Trophoblast cell (in vitro differentiated cells and primary cell): Measurements from ENCODE around the gene FHOD3.

Experiments
- DNase-seq, 2 donors: peaks; one replicate each; pipeline ENCODE4 v3.0.0-alpha.2; 2016
- H2AFZ ChIP-seq: 2 replicates; pipeline ENCODE4 v1.6.1; 2013; ENCODE audit warnings: low read length, moderate library complexity, mild to moderate bottlenecking; ENCODE audit not compliant: insufficient read depth, poor library complexity
- H2AK5ac ChIP-seq: 2 replicates; pipeline ENCODE4 v1.6.1; 2013; ENCODE audit warnings: mild to moderate bottlenecking, low read length
- H2BK120ac ChIP-seq: 2 replicates; pipeline ENCODE4 v1.6.1; 2013; ENCODE audit warnings: low read length, mild to moderate bottlenecking, moderate library complexity; ENCODE audit not compliant: insufficient read depth, poor library complexity
- H2BK12ac ChIP-seq: 2 replicates; pipeline ENCODE4 v1.6.1; 2013; ENCODE audit warnings: mild to moderate bottlenecking, low read length, moderate library complexity
- H2BK5ac ChIP-seq: 2 replicates; pipeline ENCODE4 v1.6.1; 2013; ENCODE audit warnings: low read length, low read depth, moderate library complexity, mild to moderate bottlenecking; ENCODE audit not compliant: poor library complexity
- H3K14ac ChIP-seq: 2 replicates; pipeline ENCODE4 v1.6.1; 2013; ENCODE audit warnings: mild to moderate bottlenecking, low read length
- H3K18ac ChIP-seq: 2 replicates; pipeline ENCODE4 v1.6.1; 2013; ENCODE audit warnings: mild to moderate bottlenecking, low read length
- H3K23ac ChIP-seq: 2 replicates; pipeline ENCODE4 v1.6.1; 2013; ENCODE audit warnings: low read length
- H3K27ac ChIP-seq: 2 replicates; pipeline ENCODE4 v1.5.1; 2013; ENCODE audit warnings: low read depth, mild to moderate bottlenecking, inconsistent platforms, low read length, moderate library complexity
- H3K27me3 ChIP-seq: 2 replicates; pipeline ENCODE4 v1.6.1; 2013; ENCODE audit warnings: inconsistent platforms, mild to moderate bottlenecking, low read length, moderate library complexity; ENCODE audit not compliant: insufficient read depth
- H3K36me3 ChIP-seq, 2 experiments: 1 replicate in 1 of 2; 2 replicates in 1 of 2; pipeline ENCODE4 v1.6.1; 2013; ENCODE audit warnings: low read length in 2 of 2, mild to moderate bottlenecking in 2 of 2, moderate library complexity in 1 of 2; ENCODE audit not compliant: insufficient read depth in 2 of 2, control insufficient read depth in 1 of 2
- H3K4ac ChIP-seq: 2 replicates; pipeline ENCODE4 v1.6.1; 2013; ENCODE audit warnings: low read depth, mild to moderate bottlenecking, low read length, moderate library complexity
- H3K4me1 ChIP-seq, 2 experiments: 1 replicate in 1 of 2; 2 replicates in 1 of 2; pipeline ENCODE4 v1.6.1; 2013; ENCODE audit warnings: low read length in 2 of 2, mild to moderate bottlenecking in 2 of 2, moderate library complexity in 1 of 2; ENCODE audit not compliant: insufficient read depth in 2 of 2, control insufficient read depth in 1 of 2
- H3K4me2 ChIP-seq: 2 replicates; pipeline ENCODE4 v1.6.1; 2013; ENCODE audit warnings: inconsistent platforms, mild to moderate bottlenecking, low read length, moderate library complexity
- H3K4me3 ChIP-seq: 2 replicates; pipeline ENCODE4 v1.5.1; 2013; ENCODE audit warnings: mild to moderate bottlenecking, low read depth, low read length, inconsistent platforms
- H3K79me1 ChIP-seq: one replicate; pipeline ENCODE4 v1.6.1; 2013; ENCODE audit warnings: low read length
- H3K79me2 ChIP-seq: 2 replicates; pipeline ENCODE4 v1.6.1; 2013; ENCODE audit warnings: low read length, mild to moderate bottlenecking; ENCODE audit not compliant: control insufficient read depth, insufficient read depth, poor library complexity
- H3K9ac ChIP-seq: 2 replicates; pipeline ENCODE4 v1.6.1; 2013; ENCODE audit warnings: mild to moderate bottlenecking, low read length
- H3K9me3 ChIP-seq: 2 replicates; pipeline ENCODE4 v1.6.1; 2013; ENCODE audit warnings: low read depth, mild to moderate bottlenecking, control low read depth, inconsistent platforms, low read length; ENCODE audit not compliant: insufficient read depth
- H4K12ac ChIP-seq: 2 replicates; pipeline ENCODE4 v1.6.1; 2013; ENCODE audit warnings: low read depth, mild to moderate bottlenecking, low read length, moderate library complexity
- H4K8ac ChIP-seq: 2 replicates; pipeline ENCODE4 v1.6.1; 2013; ENCODE audit warnings: low read depth, mild to moderate bottlenecking, low read length, moderate library complexity
- H4K91ac ChIP-seq: one replicate; pipeline ENCODE4 v1.6.1; 2013; ENCODE audit warnings: low read depth, mild to moderate bottlenecking, low read length, moderate library complexity
- WGBS: extraction: QIAGEN DNeasy Blood & Tissue Kit; methylation state at CpG from one replicate; pipeline ENCODE4 v1.1.7; 2013; ENCODE audit warnings: missing lambda C conversion rate; ENCODE audit not compliant: insufficient read length, insufficient coverage; ENCODE audit errors: extremely low coverage; 5-methylcytosine and 5-hydroxymethylcytosine counted together

The FHOD3 gene

DNA sequence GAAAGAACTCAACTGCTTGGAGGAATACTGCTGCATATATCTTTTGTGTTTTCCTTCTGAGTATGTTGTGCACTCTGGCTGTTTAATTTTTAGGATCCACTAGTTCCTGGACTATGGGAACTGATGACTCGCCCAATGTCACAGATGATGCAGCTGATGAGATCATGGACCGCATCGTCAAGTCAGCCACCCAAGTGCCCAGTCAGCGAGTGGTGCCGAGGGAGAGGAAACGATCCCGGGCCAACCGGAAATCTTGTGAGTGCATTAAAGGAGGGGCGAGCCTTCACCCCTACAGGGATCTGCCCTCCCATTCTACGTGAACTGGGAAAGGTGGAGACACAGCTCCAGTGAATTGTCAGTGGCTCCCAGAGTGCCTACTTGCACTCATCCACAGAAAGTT lies 471.7 kb downstream of the FHOD3 start:
- H3K4me2 ChIP-seq: no peak overlapping the region
- no peak for DNase-seq
- peaks cover 3% of the 10 kb centered on the region for H3K9me3 ChIP-seq
- no peaks in the 10 kb centered on the region for H3K79me1 ChIP-seq
- peak overlapping the region; percentile 10 for H3K4me3 ChIP-seq
- no peaks in the 10 kb centered on the region for H3K4me1 ChIP-seq
- no peaks in the 10 kb centered on the region for H3K79me2 ChIP-seq
- H3K27ac ChIP-seq: no peak overlapping the region
- no peak overlapping the region for H2AFZ ChIP-seq
- H4K91ac ChIP-seq: no peak overlapping the region
- H2BK5ac ChIP-seq: no peak overlapping the region
- H4K8ac ChIP-seq: no peak overlapping the region
- H3K27me3 ChIP-seq: no peaks in the 10 kb centered on the region
- no peak overlapping the region for H3K14ac ChIP-seq
- peaks cover 24 to 26% of the 10 kb centered on the region in 2 experiments for H3K36me3 ChIP-seq
- no peak overlapping the region for H3K23ac ChIP-seq
- no peak overlapping the region for H4K12ac ChIP-seq
- no peak overlapping the region for H3K9ac ChIP-seq
- no peak overlapping the region for H2BK120ac ChIP-seq
- no peak overlapping the region for H2BK12ac ChIP-seq
- H3K18ac ChIP-seq: no peak overlapping the region
- no CpG with 5 or more reads among the region's 10 CpGs for WGBS
- H2AK5ac ChIP-seq: no peak overlapping the region
- no peak overlapping the region for H3K4ac ChIP-seq

DNA sequence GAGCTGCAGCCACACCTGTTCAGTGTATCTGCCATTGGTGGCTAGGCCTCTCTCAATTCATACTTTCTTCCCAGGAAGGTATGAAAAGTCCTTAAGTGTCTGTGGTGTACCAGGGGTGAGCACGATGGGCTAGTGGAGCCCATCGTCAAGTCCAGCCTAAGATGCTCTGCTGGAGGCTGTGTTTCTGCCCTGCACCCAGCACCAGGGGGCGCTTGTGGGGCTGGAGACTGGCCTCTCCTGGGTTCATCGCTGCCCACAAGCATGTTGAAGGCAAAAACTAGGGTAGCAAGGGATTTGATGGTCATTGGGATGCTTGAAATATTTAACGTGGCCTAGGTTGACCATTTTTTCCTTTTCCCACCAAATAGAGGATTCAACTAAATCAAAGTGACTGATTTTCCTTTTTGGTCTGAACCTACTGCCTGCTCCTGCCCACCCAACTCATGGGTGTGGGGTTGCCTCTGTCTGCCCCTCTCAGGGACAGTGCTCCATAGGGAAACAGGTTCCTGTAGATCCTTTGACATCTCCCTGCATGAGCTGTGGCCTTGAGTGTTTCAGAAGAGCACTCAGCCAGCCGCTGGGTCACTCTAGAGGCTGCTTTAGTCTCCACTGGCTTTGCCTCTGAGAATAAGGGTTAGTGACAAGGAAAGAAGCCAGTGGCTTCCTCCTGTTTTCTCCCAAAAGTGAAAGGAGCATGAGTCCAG lies 472.2 kb downstream of the FHOD3 start:
- Histone ChIP-seq H3K4me1 (no peaks in the 10 kb centered on the region), H4K8ac (no peak overlapping the region), H3K36me3 (peaks cover 23 to 26% of the 10 kb centered on the region in 2 experiments), H3K9me3 (peaks cover 3% of the 10 kb centered on the region), H3K23ac (no peak overlapping the region), H2BK12ac (no peak overlapping the region), H4K91ac (no peak overlapping the region), H2AFZ (no peak overlapping the region), H3K27ac (no peak overlapping the region), H3K79me2 (no peaks in the 10 kb centered on the region), H3K14ac (no peak overlapping the region), H3K18ac (no peak overlapping the region), H3K4ac (no peak overlapping the region), H3K27me3 (no peaks in the 10 kb centered on the region), H2AK5ac (no peak overlapping the region), H3K9ac (no peak overlapping the region), H3K4me3 (peak overlapping the region; percentile 10), H3K4me2 (no peak overlapping the region), H2BK120ac (no peak overlapping the region), H4K12ac (no peak overlapping the region), H2BK5ac (no peak overlapping the region), H3K79me1 (no peaks in the 10 kb centered on the region)
- no CpG with 5 or more reads among the region's 6 CpGs for whole genome bisulfite sequencing
- DNase-seq: peak; percentile 19 to 68

DNA sequence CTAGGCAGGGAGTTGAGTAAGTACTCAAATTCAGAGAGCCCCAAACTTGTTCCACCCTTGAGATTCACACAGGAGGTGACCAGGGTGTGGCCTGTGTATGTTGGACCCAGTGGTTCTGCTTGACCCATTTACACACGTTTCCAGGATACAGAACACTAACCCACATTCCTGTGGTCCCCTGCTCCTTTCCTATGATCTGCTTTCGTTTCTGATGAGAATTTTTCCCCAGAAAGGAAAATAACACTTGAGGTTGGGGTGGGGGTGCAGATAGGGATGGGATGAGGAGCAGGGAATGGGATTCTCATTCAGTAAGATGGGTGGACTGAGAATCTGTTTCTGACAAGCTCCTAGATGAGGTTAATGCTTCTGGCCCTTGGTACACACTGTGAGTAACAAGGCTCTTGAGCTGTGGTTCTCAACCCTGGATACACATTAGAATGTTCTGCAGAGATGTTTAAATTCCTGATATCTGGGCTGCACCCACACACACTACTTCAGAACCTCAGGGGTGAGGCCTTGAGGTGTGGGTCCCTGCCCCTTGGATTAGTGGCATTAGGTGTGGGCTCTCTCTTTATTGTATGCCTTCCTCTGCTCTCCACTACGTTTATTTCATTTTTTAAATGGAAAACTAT lies 472.9 kb downstream of the FHOD3 start:
- no peak for DNase-seq
- Histone ChIP-seq H2AFZ (no peak overlapping the region), H3K27me3 (no peaks in the 10 kb centered on the region), H3K14ac (no peak overlapping the region), H3K36me3 (peaks cover 24 to 28% of the 10 kb centered on the region in 2 experiments), H4K8ac (no peak overlapping the region), H3K79me2 (no peaks in the 10 kb centered on the region), H2BK12ac (no peak overlapping the region), H3K27ac (no peak overlapping the region), H2BK120ac (no peak overlapping the region), H3K4me1 (no peaks in the 10 kb centered on the region), H2AK5ac (no peak overlapping the region), H3K4me3 (no peak overlapping the region), H4K12ac (no peak overlapping the region), H4K91ac (no peak overlapping the region), H3K18ac (no peak overlapping the region), H2BK5ac (no peak overlapping the region), H3K4ac (no peak overlapping the region), H3K23ac (no peak overlapping the region), H3K79me1 (no peaks in the 10 kb centered on the region), H3K9ac (no peak overlapping the region), H3K4me2 (no peak overlapping the region), H3K9me3 (peaks cover 3% of the 10 kb centered on the region)
- no CpG with 5 or more reads among the region's 3 CpGs for WGBS

DNA sequence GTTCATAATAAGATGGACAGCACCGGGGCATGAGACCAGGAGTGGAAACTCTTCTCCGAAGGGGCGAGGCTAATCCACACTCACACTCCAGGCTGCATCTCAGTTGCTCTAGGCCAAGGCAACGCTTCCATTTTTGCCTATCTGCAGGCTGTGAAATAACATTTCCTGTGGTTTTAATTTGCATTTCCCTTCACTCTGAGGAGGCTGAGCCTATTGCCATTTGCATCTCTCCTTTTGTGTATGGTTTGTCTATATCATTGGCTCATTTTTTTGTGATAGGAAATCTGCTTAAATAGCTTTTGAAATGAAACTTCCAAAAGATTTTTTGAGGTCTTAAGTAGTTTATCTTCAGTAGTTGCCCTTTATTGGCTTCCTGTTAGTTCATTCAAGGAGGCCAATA lies 473.7 kb downstream of the FHOD3 start:
- Histone ChIP-seq H3K4me2 (no peak overlapping the region), H3K9me3 (peaks cover 3% of the 10 kb centered on the region), H3K4me3 (no peak overlapping the region), H2BK12ac (no peak overlapping the region), H4K91ac (no peak overlapping the region), H3K18ac (no peak overlapping the region), H3K27ac (no peak overlapping the region), H3K79me2 (no peaks in the 10 kb centered on the region), H2AK5ac (no peak overlapping the region), H3K4ac (no peak overlapping the region), H3K79me1 (no peaks in the 10 kb centered on the region), H4K12ac (no peak overlapping the region), H3K23ac (no peak overlapping the region), H3K36me3 (peaks cover 29 to 31% of the 10 kb centered on the region in 2 experiments), H3K4me1 (no peaks in the 10 kb centered on the region), H4K8ac (no peak overlapping the region), H2AFZ (no peak overlapping the region), H2BK5ac (no peak overlapping the region), H2BK120ac (no peak overlapping the region), H3K14ac (no peak overlapping the region), H3K27me3 (no peaks in the 10 kb centered on the region), H3K9ac (no peak overlapping the region)
- WGBS: no CpG with 5 or more reads among the region's 4 CpGs
- no peak for DNase-seq
